Measurements from ENCODE around the gene STRN3.

Gene STRN3

GRCh38 chr14:30861200-30861599 is 165.0 kb downstream of the STRN3 start:
- Histone ChIP-seq H3K4me3 (ENCODE audit: low read length) (no peak overlapping the region), H3K9me3 (ENCODE audit: control insufficient read depth, insufficient read depth, low read length) (no peaks in the 10 kb centered on the region), H3K27me3 (ENCODE audit: control insufficient read depth, low read length) (no peaks in the 10 kb centered on the region), H3F3A (ENCODE audit: control insufficient read depth, insufficient read depth) (no peaks in the 10 kb centered on the region), H3K27ac (ENCODE audit: low read depth, low read length) (no peak overlapping the region), H3K36me3 (ENCODE audit: control insufficient read depth, low read length) (no peaks in the 10 kb centered on the region), H3K4me2 (ENCODE audit: low read length) (no peak overlapping the region), H3K9me2 (replicated peaks; ENCODE audit: control insufficient read depth, low read length) (no peaks in the 10 kb centered on the region), H4K20me1 (ENCODE audit: control insufficient read depth, insufficient read depth, low read depth, low read length) (no peaks in the 10 kb centered on the region), H3K79me2 (ENCODE audit: control insufficient read depth, low read length) (no peaks in the 10 kb centered on the region), H3K4me1 (ENCODE audit: control insufficient read depth, low read length) (peaks cover 11% of the 10 kb centered on the region)
- TF ChIP-seq EZH2phosphoT487 (IDR thresholded peaks at IDR 0.05; ENCODE audit: borderline replicate concordance, low read length) (no peak), CTCF (IDR thresholded peaks at IDR 0.05; ENCODE audit: low read depth, low read length, poor library complexity, severe bottlenecking) (no peak)

- Histone ChIP-seq H3K9me2 (replicated peaks; ENCODE audit: control insufficient read depth, low read length) (no peaks in the 10 kb centered on the region), H4K20me1 (ENCODE audit: control insufficient read depth, insufficient read depth, low read depth, low read length) (no peaks in the 10 kb centered on the region), H3K4me1 (ENCODE audit: control insufficient read depth, low read length) (peaks cover 8% of the 10 kb centered on the region), H3F3A (ENCODE audit: control insufficient read depth, insufficient read depth) (no peaks in the 10 kb centered on the region), H3K4me2 (ENCODE audit: low read length) (no peak overlapping the region), H3K79me2 (ENCODE audit: control insufficient read depth, low read length) (no peaks in the 10 kb centered on the region), H3K27ac (ENCODE audit: low read depth, low read length) (no peak overlapping the region), H3K9me3 (ENCODE audit: control insufficient read depth, insufficient read depth, low read length) (no peaks in the 10 kb centered on the region), H3K36me3 (ENCODE audit: control insufficient read depth, low read length) (no peaks in the 10 kb centered on the region), H3K27me3 (ENCODE audit: control insufficient read depth, low read length) (no peaks in the 10 kb centered on the region), H3K4me3 (ENCODE audit: low read length) (no peak overlapping the region)
- TF ChIP-seq EZH2phosphoT487 (IDR thresholded peaks at IDR 0.05; ENCODE audit: borderline replicate concordance, low read length), result no peak
- no peak for TF ChIP-seq CTCF (IDR thresholded peaks at IDR 0.05; ENCODE audit: low read depth, low read length, poor library complexity, severe bottlenecking)
Measured at GRCh38 chr14:30855345-30856037, 170.7 kb downstream of the STRN3 start.

GRCh38 chr14:30854492-30854891 is 171.7 kb downstream of the STRN3 start:
- no peaks in the 10 kb centered on the region for H3K36me3 ChIP-seq (ENCODE audit: control insufficient read depth, low read length)
- H3K4me1 ChIP-seq (ENCODE audit: control insufficient read depth, low read length), result peaks cover 8% of the 10 kb centered on the region
- H3F3A ChIP-seq (ENCODE audit: control insufficient read depth, insufficient read depth), result no peaks in the 10 kb centered on the region
- H3K9me3 ChIP-seq (ENCODE audit: control insufficient read depth, insufficient read depth, low read length), result no peaks in the 10 kb centered on the region
- H4K20me1 ChIP-seq (ENCODE audit: control insufficient read depth, insufficient read depth, low read depth, low read length), result no peaks in the 10 kb centered on the region
- TF ChIP-seq EZH2phosphoT487 (IDR thresholded peaks at IDR 0.05; ENCODE audit: borderline replicate concordance, low read length) (no peak), CTCF (IDR thresholded peaks at IDR 0.05; ENCODE audit: low read depth, low read length, poor library complexity, severe bottlenecking) (no peak)
- H3K27me3 ChIP-seq (ENCODE audit: control insufficient read depth, low read length), result no peaks in the 10 kb centered on the region
- H3K9me2 ChIP-seq (replicated peaks; ENCODE audit: control insufficient read depth, low read length), result no peaks in the 10 kb centered on the region
- H3K27ac ChIP-seq (ENCODE audit: low read depth, low read length), result no peak overlapping the region
- no peak overlapping the region for H3K4me2 ChIP-seq (ENCODE audit: low read length)
- H3K4me3 ChIP-seq (ENCODE audit: low read length), result no peak overlapping the region
- H3K79me2 ChIP-seq (ENCODE audit: control insufficient read depth, low read length), result no peaks in the 10 kb centered on the region
